Breast epithelium (tissue), 3 donors: ENCODE data around the gene F11R.

Source experiments
- POLR2A ChIP-seq: fragments of 450-650 bp; IDR thresholded peaks from one replicate; pipeline ENCODE4 v1.6.1; 2016; ENCODE audit warnings: antibody characterized with exemption, mild to moderate bottlenecking, moderate library complexity
- POLR2AphosphoS5 ChIP-seq, 3 donors: sonication (generic); formaldehyde crosslinking; IDR thresholded peaks; one replicate each; pipeline ENCODE4 v1.6.1; 2017; ENCODE audit warnings: antibody characterized with exemption in 3 of 3
- TF ChIP-seq, protein P1 (sequence below), 3 donors: fragments of 450-650 bp; IDR thresholded peaks; one replicate each; pipeline ENCODE4 v1.5.1; 2016 to 2017; ENCODE audit warnings: antibody characterized with exemption in 3 of 3, mild to moderate bottlenecking in 3 of 3, moderate library complexity in 3 of 3

DNA sequence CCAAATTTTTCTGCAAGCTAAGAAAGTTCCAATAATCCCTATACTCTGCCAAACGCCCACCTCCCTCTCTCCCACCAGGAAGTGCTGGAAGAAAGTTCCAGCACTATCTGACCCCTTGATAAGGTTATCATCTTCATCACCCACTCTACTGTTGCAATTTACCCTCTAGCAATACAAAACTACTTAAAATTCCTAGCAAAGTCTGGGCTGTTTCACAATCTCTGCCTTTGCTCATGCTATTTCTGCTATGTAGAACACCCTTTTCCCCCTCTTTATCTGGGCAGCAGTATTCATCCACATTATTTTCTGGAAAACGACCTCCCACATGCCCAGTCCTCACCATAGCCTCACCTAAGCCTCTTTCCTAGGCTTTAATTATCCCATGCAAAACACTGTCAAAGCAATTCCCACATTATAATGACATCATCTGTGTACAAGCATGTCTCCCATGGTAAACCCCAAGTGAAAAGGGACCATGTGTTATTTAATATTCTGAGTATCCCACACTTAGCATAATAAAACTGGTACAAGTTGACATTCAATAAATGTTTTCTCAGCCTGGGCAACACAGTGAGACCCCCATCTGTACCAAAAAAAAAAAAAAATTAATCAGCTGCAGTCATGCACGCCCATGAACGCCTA lies 12.0 kb downstream of the F11R start:
- TF ChIP-seq, protein P1, sequence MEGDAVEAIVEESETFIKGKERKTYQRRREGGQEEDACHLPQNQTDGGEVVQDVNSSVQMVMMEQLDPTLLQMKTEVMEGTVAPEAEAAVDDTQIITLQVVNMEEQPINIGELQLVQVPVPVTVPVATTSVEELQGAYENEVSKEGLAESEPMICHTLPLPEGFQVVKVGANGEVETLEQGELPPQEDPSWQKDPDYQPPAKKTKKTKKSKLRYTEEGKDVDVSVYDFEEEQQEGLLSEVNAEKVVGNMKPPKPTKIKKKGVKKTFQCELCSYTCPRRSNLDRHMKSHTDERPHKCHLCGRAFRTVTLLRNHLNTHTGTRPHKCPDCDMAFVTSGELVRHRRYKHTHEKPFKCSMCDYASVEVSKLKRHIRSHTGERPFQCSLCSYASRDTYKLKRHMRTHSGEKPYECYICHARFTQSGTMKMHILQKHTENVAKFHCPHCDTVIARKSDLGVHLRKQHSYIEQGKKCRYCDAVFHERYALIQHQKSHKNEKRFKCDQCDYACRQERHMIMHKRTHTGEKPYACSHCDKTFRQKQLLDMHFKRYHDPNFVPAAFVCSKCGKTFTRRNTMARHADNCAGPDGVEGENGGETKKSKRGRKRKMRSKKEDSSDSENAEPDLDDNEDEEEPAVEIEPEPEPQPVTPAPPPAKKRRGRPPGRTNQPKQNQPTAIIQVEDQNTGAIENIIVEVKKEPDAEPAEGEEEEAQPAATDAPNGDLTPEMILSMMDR (IDR thresholded peaks at IDR 0.05): no peak
- TF ChIP-seq POLR2A (no peak), POLR2AphosphoS5 (IDR thresholded peaks at IDR 0.05) (no peak)
